ENCODE data around the gene ATP8B4.

Gene ATP8B4

GRCh38 chr15:50042775-50043174 is 76.3 kb downstream of the ATP8B4 start:
- ChIA-PET POLR2A (no interaction called here), CTCF (no interaction called here)
- TF ChIP-seq ZNF384 (IDR thresholded peaks at IDR 0.05) (no peak), CTBP1 (IDR thresholded peaks at IDR 0.05; ENCODE audit: borderline replicate concordance) (no peak), LEF1 (IDR thresholded peaks at IDR 0.05; ENCODE audit: borderline replicate concordance) (no peak), ARNT (IDR thresholded peaks at IDR 0.05) (no peak), TARDBP (IDR thresholded peaks at IDR 0.05) (no peak)
- DNase-seq (ENCODE audit: extremely low spot score), result no peak

- CTCF ChIA-PET, result no interaction called here
- DNase-seq (ENCODE audit: extremely low spot score), result no peak
- POLR2A ChIA-PET, result no interaction called here
- TF ChIP-seq FOXK2 (IDR thresholded peaks at IDR 0.05) (no peak), BHLHE40 (IDR thresholded peaks at IDR 0.05; ENCODE audit: borderline replicate concordance) (no peak), ARNT (IDR thresholded peaks at IDR 0.05) (no peak), FOXA1 (IDR thresholded peaks at IDR 0.05) (no peak), FOXM1 (IDR thresholded peaks at IDR 0.05; ENCODE audit: borderline replicate concordance) (no peak), ELF4 (IDR thresholded peaks at IDR 0.05) (no peak), NFRKB (IDR thresholded peaks at IDR 0.05) (no peak), SUZ12 (IDR thresholded peaks at IDR 0.05) (no peak)
Measured at GRCh38 chr15:50030456-50030855, 88.6 kb downstream of the ATP8B4 start.

- ChIA-PET POLR2A (no interaction called here), CTCF (no interaction called here)
- no peak for DNase-seq (ENCODE audit: extremely low spot score)
- TF ChIP-seq ARNT (IDR thresholded peaks at IDR 0.05), result no peak
- TF ChIP-seq ELF4 (IDR thresholded peaks at IDR 0.05), result no peak
- TF ChIP-seq L3MBTL2 (conservative IDR thresholded peaks at IDR 0.05), result no peak
- TF ChIP-seq TARDBP (IDR thresholded peaks at IDR 0.05), result no peak
- TF ChIP-seq FOXK2 (IDR thresholded peaks at IDR 0.05), result no peak
- no peak for TF ChIP-seq FOXM1 (IDR thresholded peaks at IDR 0.05; ENCODE audit: borderline replicate concordance)
- TF ChIP-seq SP1 (IDR thresholded peaks at IDR 0.05), result no peak
- TF ChIP-seq CTBP1 (IDR thresholded peaks at IDR 0.05; ENCODE audit: borderline replicate concordance), result no peak
- no peak for TF ChIP-seq NFRKB (IDR thresholded peaks at IDR 0.05)
- TF ChIP-seq PKNOX1 (IDR thresholded peaks at IDR 0.05), result no peak
- no peak for TF ChIP-seq BHLHE40 (IDR thresholded peaks at IDR 0.05; ENCODE audit: borderline replicate concordance)
- no peak for TF ChIP-seq LEF1 (IDR thresholded peaks at IDR 0.05; ENCODE audit: borderline replicate concordance)
Measured at GRCh38 chr15:50028326-50028725, 90.7 kb downstream of the ATP8B4 start.

- POLR2A ChIA-PET, result no interaction called here
- CTCF ChIA-PET, result no interaction called here
- TF ChIP-seq ELF4 (IDR thresholded peaks at IDR 0.05), result no peak
- no peak for TF ChIP-seq TARDBP (IDR thresholded peaks at IDR 0.05)
- no peak for TF ChIP-seq LEF1 (IDR thresholded peaks at IDR 0.05; ENCODE audit: borderline replicate concordance)
- no peak for TF ChIP-seq ARNT (IDR thresholded peaks at IDR 0.05)
- no peak for TF ChIP-seq FOXK2 (IDR thresholded peaks at IDR 0.05)
- no peak for TF ChIP-seq FOXM1 (IDR thresholded peaks at IDR 0.05; ENCODE audit: borderline replicate concordance)
- no peak for TF ChIP-seq L3MBTL2 (conservative IDR thresholded peaks at IDR 0.05)
- TF ChIP-seq PKNOX1 (IDR thresholded peaks at IDR 0.05), result no peak
- TF ChIP-seq SUZ12 (IDR thresholded peaks at IDR 0.05), result no peak
- TF ChIP-seq FOXA1 (IDR thresholded peaks at IDR 0.05), result no peak
- no peak for TF ChIP-seq ZNF384 (IDR thresholded peaks at IDR 0.05)
- no peak for TF ChIP-seq SP1 (IDR thresholded peaks at IDR 0.05)
- no peak for TF ChIP-seq BHLHE40 (IDR thresholded peaks at IDR 0.05; ENCODE audit: borderline replicate concordance)
- no peak for TF ChIP-seq HDGF (IDR thresholded peaks at IDR 0.05; ENCODE audit: borderline replicate concordance)
- TF ChIP-seq NFRKB (IDR thresholded peaks at IDR 0.05), result no peak
- no peak for TF ChIP-seq CTBP1 (IDR thresholded peaks at IDR 0.05; ENCODE audit: borderline replicate concordance)
- DNase-seq (ENCODE audit: extremely low spot score), result no peak
Measured at GRCh38 chr15:50024281-50024680, 94.8 kb downstream of the ATP8B4 start.

GRCh38 chr15:50018491-50018890 is 100.5 kb downstream of the ATP8B4 start:
- POLR2A ChIA-PET, result no interaction called here
- CTCF ChIA-PET, result no interaction called here
- DNase-seq (ENCODE audit: extremely low spot score), result no peak
- TF ChIP-seq CTBP1 (IDR thresholded peaks at IDR 0.05; ENCODE audit: borderline replicate concordance) (no peak), PKNOX1 (IDR thresholded peaks at IDR 0.05) (no peak), FOXM1 (IDR thresholded peaks at IDR 0.05; ENCODE audit: borderline replicate concordance) (no peak), TARDBP (IDR thresholded peaks at IDR 0.05) (no peak), NFRKB (IDR thresholded peaks at IDR 0.05) (no peak), ARNT (IDR thresholded peaks at IDR 0.05) (no peak), BHLHE40 (IDR thresholded peaks at IDR 0.05; ENCODE audit: borderline replicate concordance) (no peak), SP1 (IDR thresholded peaks at IDR 0.05) (no peak), ZNF384 (IDR thresholded peaks at IDR 0.05) (no peak)

- CTCF ChIA-PET, result no interaction called here
Measured at GRCh38 chr15:50017522-50017921, 101.5 kb downstream of the ATP8B4 start.

More at GRCh38 chr15:50017522-50017921, 101.5 kb downstream of the ATP8B4 start:
- POLR2A ChIA-PET, result no interaction called here
- TF ChIP-seq SP1 (IDR thresholded peaks at IDR 0.05), result no peak
- TF ChIP-seq FOXK2 (IDR thresholded peaks at IDR 0.05), result no peak
- no peak for TF ChIP-seq L3MBTL2 (conservative IDR thresholded peaks at IDR 0.05)
- TF ChIP-seq CTBP1 (IDR thresholded peaks at IDR 0.05; ENCODE audit: borderline replicate concordance), result no peak
- no peak for TF ChIP-seq FOXA1 (IDR thresholded peaks at IDR 0.05)
- TF ChIP-seq LEF1 (IDR thresholded peaks at IDR 0.05; ENCODE audit: borderline replicate concordance), result no peak
- no peak for TF ChIP-seq BHLHE40 (IDR thresholded peaks at IDR 0.05; ENCODE audit: borderline replicate concordance)
- no peak for TF ChIP-seq HDGF (IDR thresholded peaks at IDR 0.05; ENCODE audit: borderline replicate concordance)
- no peak for TF ChIP-seq NFRKB (IDR thresholded peaks at IDR 0.05)
- no peak for DNase-seq (ENCODE audit: extremely low spot score)

Data from HEK293T (cell line).